Suprapubic skin (tissue), 3 donors: ENCODE results near the gene CNTN4.

Experiments used
- POLR2A ChIP-seq, 2 donors: fragments of 450-650 bp; IDR thresholded peaks; one replicate each; pipeline ENCODE4 v1.6.1; 2017; ENCODE audit warnings: antibody characterized with exemption in 2 of 2, mild to moderate bottlenecking in 2 of 2, moderate library complexity in 2 of 2
- TF ChIP-seq, protein P1 (sequence below), 2 donors: fragments of 200-600 bp in 1 of 2; fragments of 450-650 bp in 1 of 2; sonication (generic) in 1 of 2; IDR thresholded peaks; one replicate each; pipeline ENCODE4 v1.5.1; 2016 to 2019; ENCODE audit warnings: antibody characterized with exemption in 2 of 2, mild to moderate bottlenecking in 1 of 2, moderate library complexity in 1 of 2

GRCh38 chr3:3065876-3066275 is 967.2 kb downstream of the CNTN4 start:
- TF ChIP-seq, protein P1, sequence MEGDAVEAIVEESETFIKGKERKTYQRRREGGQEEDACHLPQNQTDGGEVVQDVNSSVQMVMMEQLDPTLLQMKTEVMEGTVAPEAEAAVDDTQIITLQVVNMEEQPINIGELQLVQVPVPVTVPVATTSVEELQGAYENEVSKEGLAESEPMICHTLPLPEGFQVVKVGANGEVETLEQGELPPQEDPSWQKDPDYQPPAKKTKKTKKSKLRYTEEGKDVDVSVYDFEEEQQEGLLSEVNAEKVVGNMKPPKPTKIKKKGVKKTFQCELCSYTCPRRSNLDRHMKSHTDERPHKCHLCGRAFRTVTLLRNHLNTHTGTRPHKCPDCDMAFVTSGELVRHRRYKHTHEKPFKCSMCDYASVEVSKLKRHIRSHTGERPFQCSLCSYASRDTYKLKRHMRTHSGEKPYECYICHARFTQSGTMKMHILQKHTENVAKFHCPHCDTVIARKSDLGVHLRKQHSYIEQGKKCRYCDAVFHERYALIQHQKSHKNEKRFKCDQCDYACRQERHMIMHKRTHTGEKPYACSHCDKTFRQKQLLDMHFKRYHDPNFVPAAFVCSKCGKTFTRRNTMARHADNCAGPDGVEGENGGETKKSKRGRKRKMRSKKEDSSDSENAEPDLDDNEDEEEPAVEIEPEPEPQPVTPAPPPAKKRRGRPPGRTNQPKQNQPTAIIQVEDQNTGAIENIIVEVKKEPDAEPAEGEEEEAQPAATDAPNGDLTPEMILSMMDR (IDR thresholded peaks at IDR 0.05), result no peak
- no peak for TF ChIP-seq POLR2A (IDR thresholded peaks at IDR 0.05)
